Measurements from ENCODE around the gene HOPX.
"Not testable (repeated sequence)": the region's sequence is repeated elsewhere in the genome, so short reads cannot be mapped to it uniquely, and the experiment has no call there.

Gene HOPX

DNA sequence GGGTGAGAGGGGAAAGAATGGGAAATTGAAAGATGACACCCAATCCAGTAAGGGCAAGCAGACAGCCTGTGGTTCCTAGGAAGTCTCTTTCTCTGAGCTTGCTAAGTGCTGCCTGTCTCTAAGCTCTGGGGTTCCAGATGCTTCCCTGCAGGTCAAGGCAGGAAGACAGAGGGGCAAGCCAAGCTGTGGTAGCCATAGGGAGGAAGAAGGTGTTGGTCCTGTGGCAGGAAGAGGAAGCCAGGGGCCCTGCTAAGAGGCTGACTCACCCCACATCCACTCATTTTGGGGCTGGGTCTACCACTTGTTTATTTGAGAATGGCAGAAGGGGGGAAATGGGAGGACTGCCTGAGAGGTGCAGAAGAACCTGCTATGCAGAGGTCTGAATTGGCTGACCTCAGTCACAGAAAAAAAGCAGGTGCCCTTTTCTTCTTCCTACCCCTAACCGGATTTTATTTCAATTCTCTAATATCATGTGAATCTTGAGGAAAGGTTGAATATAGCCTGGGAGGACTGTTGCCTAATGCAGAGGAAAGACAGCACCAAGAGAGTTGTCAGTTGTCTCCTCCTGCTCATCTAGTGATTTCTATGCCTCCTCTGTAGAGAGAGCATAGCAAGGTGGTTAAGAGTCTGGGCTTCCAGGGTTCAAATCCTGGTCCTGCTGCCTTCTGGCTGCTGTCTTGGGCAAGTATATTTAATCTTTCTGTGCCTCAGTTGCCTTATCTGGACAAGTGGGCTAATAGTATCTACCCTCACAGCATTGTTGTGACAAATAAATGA lies 27.4 kb downstream of the HOPX start:
- DNase-seq: no peak

DNA sequence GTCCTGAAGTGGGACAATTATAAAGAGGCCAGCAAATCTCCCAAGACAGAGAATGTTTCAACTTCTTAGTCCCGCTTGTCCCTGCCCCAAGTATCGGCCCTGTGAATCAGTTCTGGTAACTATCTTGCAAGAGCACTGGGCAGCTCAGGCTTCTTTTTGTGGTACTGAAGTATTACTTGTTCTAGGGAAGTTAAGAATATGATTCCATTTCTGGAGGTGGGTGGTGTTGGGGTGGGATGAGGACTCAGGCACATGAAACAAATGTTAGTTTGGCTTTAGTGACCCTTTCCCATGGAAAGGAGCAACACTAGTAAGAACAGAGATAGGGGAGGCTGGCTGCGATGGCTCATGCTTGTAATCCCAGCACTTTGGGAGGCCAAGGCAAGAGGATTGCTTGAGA lies 28.9 kb downstream of the HOPX start:
- DNase-seq: no peak

- no peak for DNase-seq
Measured at GRCh38 chr4:56651056-56651350, 30.1 kb downstream of the HOPX start.

- no peak for DNase-seq
Measured at GRCh38 chr4:56650262-56651055, 30.6 kb downstream of the HOPX start.

DNA sequence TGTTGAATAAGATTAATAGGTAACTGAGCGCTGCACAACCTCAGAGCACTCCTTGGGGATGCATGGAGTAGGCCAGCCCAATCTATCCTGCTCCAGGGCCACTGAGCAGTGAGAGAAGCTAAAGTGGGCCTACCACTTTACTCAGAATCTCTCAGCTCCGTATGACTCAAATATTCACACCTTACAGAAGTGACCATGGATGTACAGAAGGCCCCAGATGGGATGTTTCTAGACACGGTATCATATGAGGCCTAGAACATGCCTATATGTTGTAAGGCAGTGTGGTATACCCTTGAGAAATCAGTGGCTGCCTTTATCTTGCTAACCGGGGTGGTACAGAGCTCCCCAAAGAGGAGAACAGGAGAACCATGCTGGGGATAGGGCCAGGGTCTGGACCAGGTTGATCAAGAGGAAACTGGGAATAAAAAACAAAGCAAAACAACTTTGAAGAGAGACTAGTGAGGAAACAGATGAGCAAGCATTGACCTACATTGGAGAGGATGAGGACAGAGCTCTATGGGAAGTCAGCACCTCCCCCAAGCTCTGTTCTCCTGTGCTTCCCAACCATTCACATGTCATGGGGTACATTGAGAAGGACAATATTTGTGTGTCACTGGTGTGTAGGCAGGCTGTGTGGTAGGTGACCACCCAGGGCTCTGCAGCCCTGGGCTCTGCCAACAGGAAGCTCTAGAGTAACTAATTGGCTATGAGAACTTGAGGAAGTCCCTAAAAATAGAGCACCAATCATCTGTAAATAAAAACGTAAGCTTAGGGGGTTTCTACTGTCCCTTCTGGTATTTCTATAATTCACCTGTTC lies 31.4 kb downstream of the HOPX start:
- DNase-seq: no peak

GRCh38 chr4:56648824-56649151 lies 32.3 kb downstream of the HOPX start:
- no peak for DNase-seq

DNA sequence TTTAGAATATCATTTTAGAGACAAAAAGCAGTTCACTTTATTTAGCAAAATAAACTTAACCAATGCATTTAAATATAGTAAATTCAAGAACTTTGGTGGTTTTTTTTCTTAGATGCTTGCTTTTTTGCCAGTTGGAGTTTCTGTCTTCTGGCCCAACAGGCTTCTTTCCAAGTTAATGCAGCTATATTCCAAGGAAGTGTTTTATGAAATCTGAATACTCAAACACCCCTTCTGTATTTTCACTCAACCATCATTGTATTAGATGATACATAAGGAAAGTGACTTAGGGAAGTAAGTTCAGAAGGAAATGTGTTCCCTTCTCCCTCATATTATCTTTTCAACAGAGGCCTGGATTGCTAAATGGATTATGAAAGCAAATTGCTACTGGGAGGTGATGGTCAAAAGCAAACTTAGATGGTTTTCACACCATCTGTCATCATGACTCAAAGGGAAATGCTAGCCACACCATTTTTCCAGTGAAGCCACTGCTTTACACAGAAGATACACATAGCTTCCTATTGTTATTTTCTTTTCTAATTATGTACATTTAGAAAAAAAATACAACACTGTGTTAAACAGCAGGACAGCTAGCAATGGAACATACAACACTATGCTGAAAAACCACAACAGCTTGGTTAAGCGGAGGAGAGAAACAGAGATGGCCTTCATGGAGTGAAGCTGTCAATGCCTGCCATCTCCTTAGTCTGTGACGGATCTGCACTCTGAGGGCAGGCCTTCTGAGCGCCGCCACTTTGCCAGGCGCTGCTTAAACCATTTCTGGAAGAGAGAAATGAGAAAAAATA lies 32.9 kb downstream of the HOPX start:
- DNase-seq: no peak

DNA sequence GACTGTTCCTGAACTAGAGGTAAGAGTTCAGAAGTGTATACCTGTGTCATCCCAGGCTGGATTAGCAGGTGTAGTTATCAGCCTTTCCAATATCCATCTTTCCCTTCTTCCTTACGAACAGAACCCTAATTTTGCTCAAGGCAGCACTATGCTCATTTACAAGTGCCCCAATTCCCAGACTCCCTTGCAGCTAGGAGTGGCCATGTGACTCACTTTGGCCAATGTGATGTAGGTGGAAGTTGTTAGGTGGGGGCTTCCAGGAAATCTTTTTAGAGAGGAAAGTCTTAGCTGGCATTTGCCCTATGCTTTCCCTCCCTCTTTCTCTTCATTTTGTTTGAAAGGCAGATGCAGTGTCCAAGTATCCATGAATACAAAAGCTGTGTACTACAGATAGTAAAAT lies 34.8 kb downstream of the HOPX start:
- no peak for DNase-seq

- DNase-seq: no peak
Measured at GRCh38 chr4:56643596-56643995, 37.5 kb downstream of the HOPX start.

- no peak for DNase-seq
Measured at GRCh38 chr4:56641494-56642051, 39.5 kb downstream of the HOPX start.

DNA sequence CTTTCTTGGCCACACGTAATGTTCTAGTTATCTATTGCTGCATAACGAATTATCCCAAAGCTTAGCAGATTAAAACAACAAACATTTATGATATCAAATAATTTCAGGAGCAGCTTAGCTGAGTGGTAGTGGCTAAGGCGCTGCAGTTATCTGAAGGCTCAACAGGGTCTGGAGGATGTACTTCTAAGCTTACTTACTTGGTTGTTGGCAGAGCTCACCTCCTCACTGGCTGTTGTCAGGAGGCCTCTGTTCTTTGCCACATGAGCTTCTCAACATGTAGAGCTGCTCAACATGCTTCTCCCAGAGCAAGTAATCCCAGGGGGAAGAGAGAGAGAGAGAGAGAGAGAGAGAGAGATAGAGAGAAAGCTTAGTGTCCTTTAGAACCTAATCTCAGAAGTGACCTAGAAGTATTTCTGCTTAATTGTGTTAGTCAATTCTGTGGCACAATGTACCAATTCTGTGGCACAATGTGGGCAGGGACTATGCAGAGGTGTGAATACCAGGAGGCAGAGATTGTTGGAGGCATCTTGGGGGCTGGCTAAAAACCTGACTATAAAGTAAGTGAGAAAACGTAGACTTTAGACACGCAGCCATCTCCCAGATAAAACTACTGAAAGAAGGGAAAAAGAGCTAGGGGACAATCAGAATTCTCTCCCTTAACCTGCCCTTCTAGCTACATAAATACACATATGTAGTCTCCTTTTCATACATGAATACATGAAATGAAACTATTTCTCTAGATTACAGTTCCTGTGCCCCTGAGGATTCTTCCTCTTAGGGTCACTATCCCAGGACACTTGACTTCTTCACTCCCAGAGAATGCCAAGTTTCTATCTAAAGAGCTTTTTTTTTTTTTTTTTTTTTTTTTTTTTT lies 40.2 kb downstream of the HOPX start:
- DNase-seq: no peak

- no peak for DNase-seq
Measured at GRCh38 chr4:56637791-56638190, 43.3 kb downstream of the HOPX start.

DNA sequence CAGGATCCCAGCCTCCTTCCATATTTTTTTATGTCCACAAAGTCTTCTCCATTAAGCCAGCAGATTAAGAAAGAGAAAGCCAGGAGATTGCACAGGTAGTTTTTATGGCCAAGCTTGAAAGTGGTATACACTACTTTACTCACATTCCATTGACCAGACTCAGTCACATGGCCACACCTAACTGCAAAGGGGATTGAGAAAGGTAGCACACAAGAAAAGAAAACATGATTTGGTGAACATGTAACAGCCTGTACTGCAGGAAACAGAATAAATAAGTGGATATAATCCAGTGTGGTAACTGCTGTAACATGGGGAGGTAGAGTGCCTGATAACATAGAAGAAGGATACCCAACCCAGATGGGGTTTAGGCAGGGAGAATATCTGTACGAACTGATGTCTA lies 43.9 kb downstream of the HOPX start:
- no peak for DNase-seq

DNA sequence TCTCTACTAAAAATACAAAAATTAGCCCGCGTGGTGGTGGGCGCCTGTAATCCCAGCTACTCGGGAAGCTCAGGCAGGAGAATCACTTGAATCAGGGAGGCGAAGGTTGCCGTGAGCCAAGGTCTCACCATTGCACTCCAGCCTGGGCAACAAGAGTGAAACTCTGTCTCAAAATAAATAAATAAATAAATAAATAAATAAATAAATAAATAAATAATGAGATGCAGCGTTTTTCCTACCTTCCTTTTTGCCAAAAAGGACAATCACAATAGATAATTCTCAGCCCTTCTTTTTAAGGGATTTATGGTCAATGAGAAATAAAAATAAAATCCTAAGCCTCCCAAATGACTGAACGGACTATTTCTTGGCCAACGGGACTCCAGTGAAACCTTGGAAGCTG lies 46.1 kb downstream of the HOPX start:
- not testable (repeated sequence) for DNase-seq

GRCh38 chr4:56633486-56633885 lies 47.6 kb downstream of the HOPX start:
- no peak for DNase-seq

GRCh38 chr4:56630876-56631666 lies 50.0 kb downstream of the HOPX start:
- DNase-seq: no peak

DNA sequence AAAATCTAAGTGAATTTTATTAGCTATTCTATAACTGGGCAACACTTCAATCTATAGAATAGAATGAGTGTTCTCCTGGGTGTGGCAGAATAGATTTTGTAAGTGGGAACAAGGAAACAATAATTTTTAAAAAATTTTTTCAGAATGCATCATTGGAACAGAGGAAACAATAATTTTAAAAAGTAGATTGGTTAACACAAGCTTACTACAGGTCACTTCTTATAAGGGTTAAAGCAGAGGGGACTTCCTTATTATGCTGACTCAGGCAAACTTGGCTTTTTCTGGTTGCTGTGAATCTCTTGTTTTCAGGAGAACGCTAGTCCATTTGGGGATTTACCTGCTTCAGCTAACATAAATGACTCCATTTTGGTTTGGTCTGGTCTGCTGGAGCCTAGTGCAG lies 52.5 kb downstream of the HOPX start:
- no peak for DNase-seq

- DNase-seq: no peak
Measured at GRCh38 chr4:56627985-56628384, 53.1 kb downstream of the HOPX start.

DNA sequence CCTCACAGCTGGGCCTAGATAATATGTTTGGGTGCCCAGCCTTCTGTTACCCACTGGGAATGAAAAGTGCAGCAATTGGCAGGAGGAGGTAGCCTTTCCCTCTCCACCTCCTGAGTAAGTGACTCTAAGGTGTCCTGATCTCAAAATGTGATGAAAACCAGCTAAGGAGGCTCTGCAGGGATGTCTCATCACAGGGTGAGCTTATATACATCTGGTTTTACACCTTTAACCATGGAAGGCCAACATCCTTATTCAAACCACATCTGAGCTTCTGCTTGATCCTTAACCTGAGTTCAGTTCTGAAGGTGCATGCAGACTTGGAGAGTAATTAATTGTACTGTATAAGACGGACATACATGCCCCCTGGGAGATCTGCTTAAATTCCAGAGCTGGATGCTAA lies 53.7 kb downstream of the HOPX start:
- no peak for DNase-seq

DNA sequence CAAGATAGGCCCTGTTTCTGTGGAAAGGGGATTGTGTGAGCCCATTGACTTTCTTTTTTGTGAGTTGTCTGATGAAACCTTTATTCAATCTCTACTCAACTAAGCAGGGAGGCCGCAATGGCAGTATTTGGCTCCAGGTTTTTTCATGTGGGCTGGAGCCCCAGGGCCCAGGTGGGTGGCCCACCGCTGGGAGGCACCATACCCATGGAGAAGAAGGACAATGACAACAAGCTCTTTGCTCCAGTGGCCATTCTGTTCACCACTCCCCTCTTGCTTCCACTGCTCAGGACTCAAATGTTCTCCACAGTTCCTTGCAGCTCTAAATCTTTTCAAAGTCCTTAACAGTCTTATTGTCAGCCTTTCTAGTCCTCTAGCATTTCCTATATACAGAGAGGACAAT lies 54.1 kb downstream of the HOPX start:
- no peak for DNase-seq

- no peak for DNase-seq
Measured at GRCh38 chr4:56626420-56626819, 54.7 kb downstream of the HOPX start.

Measured in activated CD4-positive, alpha-beta T cell treated with anti-CD3 and anti-CD28 coated beads for 4 hours (primary cell).